NCI-H1930 (cell line): ENCODE data around the gene PSTK.

ENCODE experiments used
- DNase-seq, 2 experiments: peaks; one replicate each; lab custom pipeline; 2025; lab: John Stamatoyannopoulos, UW

PSTK gene

DNA sequence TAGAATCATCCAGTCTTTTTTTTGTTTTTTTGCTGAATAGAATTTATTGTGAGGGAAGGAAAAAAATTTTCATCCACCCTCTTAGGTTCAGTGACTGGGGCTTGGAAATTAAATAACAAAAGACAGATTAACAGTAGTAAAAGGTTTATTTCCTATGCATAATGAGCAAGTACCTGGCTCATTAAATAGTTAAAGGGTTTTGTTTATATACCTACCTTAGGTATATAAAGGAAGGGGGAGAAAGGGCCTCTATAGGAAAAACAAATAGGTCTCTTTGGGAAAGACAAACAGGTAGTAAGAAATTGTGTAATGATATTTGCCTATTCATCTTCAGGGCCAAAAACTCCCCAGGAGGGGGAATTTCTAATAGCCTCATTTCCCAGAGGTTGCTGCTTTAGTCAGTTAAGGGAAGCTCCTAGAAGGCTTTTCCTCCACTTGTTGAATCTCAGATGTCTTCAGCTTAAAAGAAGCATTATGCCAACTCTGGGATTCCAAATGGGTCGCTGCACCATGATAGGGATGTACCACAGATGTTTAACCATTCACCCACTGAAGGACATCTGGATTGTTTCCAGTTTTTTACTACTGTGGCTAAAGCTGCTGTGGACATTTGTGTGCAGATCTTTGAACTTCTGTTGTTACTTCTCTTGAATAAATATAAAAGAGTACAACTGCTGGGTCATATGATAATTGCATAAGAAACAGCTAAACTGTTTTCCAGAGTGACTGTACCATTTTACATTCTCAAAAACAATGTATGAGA, 39.9 kb downstream of the PSTK start:
- peak in 1 of 2 experiments; percentile 24 for DNase-seq

GRCh38 chr10:123021517-123021916, 41.3 kb downstream of the PSTK start:
- DNase-seq, result no peak

GRCh38 chr10:123024540-123024939, 44.3 kb downstream of the PSTK start:
- DNase-seq, result no peak

DNA sequence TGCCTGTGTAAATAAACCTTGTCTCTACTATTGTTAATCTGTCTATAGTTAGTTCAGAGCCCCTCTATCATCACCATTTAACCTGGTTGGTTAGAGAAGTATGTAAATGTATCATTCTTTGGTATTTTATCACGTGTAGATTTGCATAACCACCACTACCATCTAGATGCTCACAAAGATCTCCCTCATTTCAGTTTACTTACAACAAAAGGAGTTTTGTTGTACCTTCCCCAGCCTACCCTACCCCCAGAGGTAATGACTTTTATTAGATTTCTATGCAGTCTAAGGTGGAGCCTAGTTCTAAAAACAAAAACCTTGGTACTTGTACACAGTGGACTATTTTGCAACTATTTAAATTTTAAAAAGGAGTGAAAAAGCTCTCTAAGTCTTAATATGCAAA, 46.1 kb downstream of the PSTK start:
- no peak for DNase-seq

GRCh38 chr10:123027861-123028260, 47.7 kb downstream of the PSTK start:
- no peak for DNase-seq

DNA sequence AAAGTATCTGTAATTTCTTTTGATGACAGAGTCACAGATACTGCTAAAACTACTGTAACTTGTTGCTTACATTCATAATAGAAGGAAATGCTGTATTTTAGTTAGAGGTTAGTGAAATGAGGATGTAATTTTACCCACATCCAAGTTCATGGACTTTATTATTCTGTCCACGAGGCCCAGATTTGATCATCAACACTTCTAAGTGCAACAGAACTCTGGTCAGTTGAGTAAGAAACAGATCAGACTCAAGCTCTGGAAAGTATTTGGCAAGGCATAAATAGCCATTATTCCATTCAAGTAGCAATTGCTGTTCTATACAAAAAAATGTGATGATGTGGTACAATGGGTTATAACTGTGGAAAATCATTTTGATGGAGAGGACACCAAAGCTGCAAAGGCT, 50.9 kb downstream of the PSTK start:
- no peak for DNase-seq

GRCh38 chr10:123034332-123034731, 54.1 kb downstream of the PSTK start:
- no peak for DNase-seq

GRCh38 chr10:123035467-123036086, 55.4 kb downstream of the PSTK start:
- DNase-seq, result no peak

- DNase-seq, result no peak
Observed at GRCh38 chr10:123038782-123039631, 58.8 kb downstream of the PSTK start.

- no peak for DNase-seq
Observed at GRCh38 chr10:123039632-123039930, 59.4 kb downstream of the PSTK start.
